OCI-M2 (cell line): Measurements from ENCODE around the gene EXOC3.
"Not testable (repeated sequence)": the region's sequence is repeated elsewhere in the genome, so short reads cannot be mapped to it uniquely, and the experiment has no call there.

Experiments used
- DNase-seq: peaks from one replicate; lab custom pipeline; 2025; ENCODE audit not compliant: unreplicated experiment; lab: John Stamatoyannopoulos, UW

EXOC3 gene

GRCh38 chr5:442335-443238 lies at the start of gene EXOC3:
TSS of gene EXOC3 (plus strand) at chr5:443176. CDS start at chr5:446206, 3,030 bp downstream.
- no peak for DNase-seq

- DNase-seq, result no peak
Measured at GRCh38 chr5:393846-394275, 49.1 kb upstream of the EXOC3 start.

GRCh38 chr5:394671-395155 lies 48.3 kb upstream of the EXOC3 start:
- DNase-seq, result no peak

- DNase-seq, result no peak
Measured at GRCh38 chr5:395156-395920, 47.6 kb upstream of the EXOC3 start.

- DNase-seq, result no peak
Measured at GRCh38 chr5:395921-396530, 47.0 kb upstream of the EXOC3 start.

- no peak for DNase-seq
Measured at GRCh38 chr5:396531-396961, 46.4 kb upstream of the EXOC3 start.

- not testable (repeated sequence) for DNase-seq
Measured at GRCh38 chr5:398141-398474, 44.9 kb upstream of the EXOC3 start.

GRCh38 chr5:398475-399295 lies 44.3 kb upstream of the EXOC3 start:
- DNase-seq, result no peak

GRCh38 chr5:399296-400281 lies 43.4 kb upstream of the EXOC3 start:
- DNase-seq, result no peak

- no peak for DNase-seq
Measured at GRCh38 chr5:400282-401145, 42.5 kb upstream of the EXOC3 start.

- no peak for DNase-seq
Measured at GRCh38 chr5:401146-402034, 41.6 kb upstream of the EXOC3 start.

- DNase-seq, result not testable (repeated sequence)
Measured at GRCh38 chr5:402219-402614, 40.8 kb upstream of the EXOC3 start.

- DNase-seq, result no peak
Measured at GRCh38 chr5:402615-403359, 40.2 kb upstream of the EXOC3 start.

- DNase-seq, result no peak
Measured at GRCh38 chr5:403995-404394, 39.0 kb upstream of the EXOC3 start.

- no peak for DNase-seq
Measured at GRCh38 chr5:404666-405241, 38.2 kb upstream of the EXOC3 start.

GRCh38 chr5:405421-405820 lies 37.6 kb upstream of the EXOC3 start:
- no peak for DNase-seq
